ENCODE measurements around the gene YAF2.

YAF2 gene

DNA sequence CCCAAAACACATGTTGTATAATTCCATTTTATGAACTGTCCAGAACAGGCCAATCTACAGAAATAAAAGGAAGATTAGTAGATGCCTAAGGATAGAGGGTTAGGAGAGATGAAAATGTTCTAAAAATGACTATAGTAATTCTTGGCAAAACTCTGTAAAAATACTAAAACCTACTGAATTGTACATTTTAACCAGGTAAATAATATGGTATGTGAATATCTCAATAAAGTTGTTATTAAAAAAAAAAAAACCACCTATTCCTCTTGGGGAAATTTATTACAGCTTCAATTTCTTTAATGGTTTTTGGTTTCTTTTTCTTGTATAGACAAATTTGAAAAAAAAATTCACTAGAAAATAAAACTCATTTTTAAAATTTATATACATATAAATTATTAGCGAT is 33.2 kb downstream of the YAF2 start:
- H3K36me3 ChIP-seq (ENCODE audit: insufficient read depth, low read length) = peaks cover 8% of the 10 kb centered on the region; the same call in 1 of the 2 replicates
- no peaks in the 10 kb centered on the region for H3K4me1 ChIP-seq (ENCODE audit: insufficient read depth, low read length)
- no peaks in the 10 kb centered on the region for H3K27me3 ChIP-seq (ENCODE audit: insufficient read depth, low read length, poor library complexity)
- H3K4me3 ChIP-seq (ENCODE audit: low read depth in 1 of 2, low read length in 2 of 2) = no peak overlapping the region
- no peak overlapping the region for H3K9ac ChIP-seq (ENCODE audit: low read depth, low read length)
- H3K9me3 ChIP-seq (ENCODE audit: insufficient read depth, low read length, severe bottlenecking) = no peaks in the 10 kb centered on the region
- DNase-seq (no peak), ATAC-seq (ENCODE audit: insufficient read depth, low read depth) (no peak)
- H4K20me1 ChIP-seq (ENCODE audit: insufficient read depth, low read length) = no peaks in the 10 kb centered on the region
- no peak overlapping the region for H2AFZ ChIP-seq (ENCODE audit: low read depth, low read length)
- no peaks in the 10 kb centered on the region; the same call in 1 of the 2 replicates for H3K79me2 ChIP-seq (ENCODE audit: insufficient read depth, low read length)
- H3K27ac ChIP-seq (ENCODE audit: low read length) = no peak overlapping the region
- H3K4me2 ChIP-seq (ENCODE audit: insufficient read depth, low read length) = no peak overlapping the region
- no peak for TF ChIP-seq EZH2 (IDR thresholded peaks at IDR 0.05; ENCODE audit: borderline replicate concordance, low read depth, low read length, severe bottlenecking)

DNA sequence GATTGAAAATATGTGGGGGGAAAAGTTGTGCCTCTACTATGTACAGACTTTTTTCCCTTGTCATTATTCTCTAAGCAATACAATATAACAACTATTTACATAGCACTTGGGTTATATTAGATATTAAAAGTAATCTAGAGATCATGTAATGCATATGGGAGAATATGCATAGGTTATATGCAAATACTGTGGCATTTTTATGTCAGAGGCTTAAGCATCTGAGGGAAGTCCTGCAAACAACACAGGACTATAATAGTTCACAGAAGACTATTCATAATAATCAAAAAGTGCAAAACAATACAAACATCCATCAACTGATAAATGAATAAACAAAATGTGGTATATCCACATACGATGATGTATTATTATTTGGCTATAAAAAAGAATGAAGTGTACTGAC is 33.7 kb downstream of the YAF2 start:
- Histone ChIP-seq H3K9ac (ENCODE audit: low read depth, low read length) (no peak overlapping the region), H2AFZ (ENCODE audit: low read depth, low read length) (no peak overlapping the region), H3K4me3 (ENCODE audit: low read depth in 1 of 2, low read length in 2 of 2) (no peak overlapping the region), H3K79me2 (ENCODE audit: insufficient read depth, low read length) (no peaks in the 10 kb centered on the region; the same call in 1 of the 2 replicates), H3K36me3 (ENCODE audit: insufficient read depth, low read length) (peaks cover 8% of the 10 kb centered on the region; the same call in 1 of the 2 replicates), H3K9me3 (ENCODE audit: insufficient read depth, low read length, severe bottlenecking) (no peaks in the 10 kb centered on the region), H3K27me3 (ENCODE audit: insufficient read depth, low read length, poor library complexity) (no peaks in the 10 kb centered on the region), H3K4me2 (ENCODE audit: insufficient read depth, low read length) (no peak overlapping the region), H3K4me1 (ENCODE audit: insufficient read depth, low read length) (no peaks in the 10 kb centered on the region), H3K27ac (ENCODE audit: low read length) (no peak overlapping the region), H4K20me1 (ENCODE audit: insufficient read depth, low read length) (no peaks in the 10 kb centered on the region)
- DNase-seq = no peak
- no peak for ATAC-seq (ENCODE audit: insufficient read depth, low read depth)
- TF ChIP-seq EZH2 (IDR thresholded peaks at IDR 0.05; ENCODE audit: borderline replicate concordance, low read depth, low read length, severe bottlenecking) = no peak
- TF ChIP-seq CTCF (IDR thresholded peaks at IDR 0.05; ENCODE audit: borderline replicate concordance, extremely low read depth, low read length, poor library complexity, severe bottlenecking) = no peak

- H4K20me1 ChIP-seq (ENCODE audit: insufficient read depth, low read length) = no peaks in the 10 kb centered on the region
- peaks cover 29% of the 10 kb centered on the region for H3K36me3 ChIP-seq (ENCODE audit: insufficient read depth, low read length)
- H3K27ac ChIP-seq (ENCODE audit: low read length) = no peak overlapping the region
- H3K79me2 ChIP-seq (ENCODE audit: insufficient read depth, low read length) = no peaks in the 10 kb centered on the region
- no peak overlapping the region for H3K9ac ChIP-seq (ENCODE audit: low read depth, low read length)
- TF ChIP-seq EZH2 (IDR thresholded peaks at IDR 0.05; ENCODE audit: borderline replicate concordance, low read depth, low read length, severe bottlenecking) (no peak), CTCF (IDR thresholded peaks at IDR 0.05; ENCODE audit: borderline replicate concordance, extremely low read depth, low read length, poor library complexity, severe bottlenecking) (no peak)
- no peak overlapping the region for H3K4me3 ChIP-seq (ENCODE audit: low read depth in 1 of 2, low read length in 2 of 2)
- no peak for DNase-seq
- H3K4me1 ChIP-seq (ENCODE audit: insufficient read depth, low read length) = no peaks in the 10 kb centered on the region
- no peak overlapping the region for H3K4me2 ChIP-seq (ENCODE audit: insufficient read depth, low read length)
- no peak overlapping the region for H2AFZ ChIP-seq (ENCODE audit: low read depth, low read length)
- no peak for ATAC-seq (ENCODE audit: insufficient read depth, low read depth)
- H3K9me3 ChIP-seq (ENCODE audit: insufficient read depth, low read length, severe bottlenecking) = no peaks in the 10 kb centered on the region
- no peaks in the 10 kb centered on the region for H3K27me3 ChIP-seq (ENCODE audit: insufficient read depth, low read length, poor library complexity)
Measured at GRCh38 chr12:42201063-42201462, 37.0 kb downstream of the YAF2 start.

GRCh38 chr12:42199007-42199406 is 39.0 kb downstream of the YAF2 start:
- no peak overlapping the region for H3K9ac ChIP-seq (ENCODE audit: low read depth, low read length)
- H3K4me3 ChIP-seq (ENCODE audit: low read depth in 1 of 2, low read length in 2 of 2) = no peak overlapping the region
- H4K20me1 ChIP-seq (ENCODE audit: insufficient read depth, low read length) = no peaks in the 10 kb centered on the region
- DNase-seq (no peak), ATAC-seq (ENCODE audit: insufficient read depth, low read depth) (no peak)
- no peaks in the 10 kb centered on the region for H3K9me3 ChIP-seq (ENCODE audit: insufficient read depth, low read length, severe bottlenecking)
- H3K4me2 ChIP-seq (ENCODE audit: insufficient read depth, low read length) = no peak overlapping the region
- no peaks in the 10 kb centered on the region for H3K79me2 ChIP-seq (ENCODE audit: insufficient read depth, low read length)
- H3K4me1 ChIP-seq (ENCODE audit: insufficient read depth, low read length) = no peaks in the 10 kb centered on the region
- no peaks in the 10 kb centered on the region for H3K27me3 ChIP-seq (ENCODE audit: insufficient read depth, low read length, poor library complexity)
- no peak for TF ChIP-seq CTCF (IDR thresholded peaks at IDR 0.05; ENCODE audit: borderline replicate concordance, extremely low read depth, low read length, poor library complexity, severe bottlenecking)
- TF ChIP-seq EZH2 (IDR thresholded peaks at IDR 0.05; ENCODE audit: borderline replicate concordance, low read depth, low read length, severe bottlenecking) = no peak
- peaks cover 33% of the 10 kb centered on the region for H3K36me3 ChIP-seq (ENCODE audit: insufficient read depth, low read length)
- no peak overlapping the region for H3K27ac ChIP-seq (ENCODE audit: low read length)
- no peak overlapping the region for H2AFZ ChIP-seq (ENCODE audit: low read depth, low read length)

Measured in DND-41 (cell line).